Measurements from ENCODE around the gene TEX261. TPM values are rescaled to one million over a fixed set of nuclear protein-coding genes. Genes with fewer than 3 reads are reported as not detected.

TEX261 gene
- total and polyA plus RNA-seq, 2 of the 8 experiments (the other 6 are each of a cell fraction or from before 2014, with no cell fraction given): 25.2 to 30.1 TPM

- no peak overlapping the region for H4K91ac ChIP-seq (replicated peaks; ENCODE audit: insufficient read length, low read length)
- no peak overlapping the region for H4K8ac ChIP-seq (ENCODE audit: extremely low read depth, insufficient read depth, low read length)
- H3K9ac ChIP-seq (replicated peaks in 1 of 4; ENCODE audit: extremely low read depth in 1 of 4, low read depth in 3 of 4, low read length in 3 of 4): no peak overlapping the region; a peak in 1 of 7 replicates
- H3K4me3 ChIP-seq (ENCODE audit: extremely low read depth in 1 of 4, insufficient read depth in 2 of 4, low read depth in 3 of 4, low read length in 4 of 4): no peak overlapping the region
- H2AFZ ChIP-seq (ENCODE audit: low read length): no peak overlapping the region
- DNase-seq (ENCODE audit: low read depth in 1 of 2, low spot score in 2 of 2) (no peak), FAIRE-seq (no peak)
- H2BK15ac ChIP-seq (ENCODE audit: low read length): no peak overlapping the region
- no peak overlapping the region for H3K27ac ChIP-seq (ENCODE audit: low read depth, low read length)
- H3K27me3 ChIP-seq (replicated peaks in 1 of 4; ENCODE audit: control insufficient read depth in 3 of 4, extremely low read depth in 1 of 4, insufficient read depth in 3 of 4, low read length in 3 of 4): no peaks in the 10 kb centered on the region; a peak in 1 of 7 replicates
- no peak overlapping the region for H3K23ac ChIP-seq (ENCODE audit: insufficient read length)
- no peak overlapping the region for H3K4me2 ChIP-seq (ENCODE audit: insufficient read depth in 1 of 2, low read depth in 2 of 2, low read length in 2 of 2)
- H3K79me2 ChIP-seq (ENCODE audit: control insufficient read depth in 1 of 2, insufficient read depth in 2 of 2, low read length in 2 of 2): no peaks in the 10 kb centered on the region
- no peak overlapping the region for H2BK120ac ChIP-seq (replicated peaks; ENCODE audit: low read depth, low read length)
- H2AK5ac ChIP-seq (ENCODE audit: low read depth, low read length): no peak overlapping the region
- no peaks in the 10 kb centered on the region for H3K9me3 ChIP-seq (ENCODE audit: insufficient read depth in 2 of 2, low read depth in 1 of 2, low read length in 1 of 2)
- H4K20me1 ChIP-seq (replicated peaks in 1 of 2; ENCODE audit: control insufficient read depth in 1 of 2, insufficient read depth in 2 of 2, low read length in 2 of 2): no peaks in the 10 kb centered on the region
- H2BK20ac ChIP-seq (ENCODE audit: low read length): 0 out of 2 replicates have a peak overlapping the region, but pooled peaks have one; percentile 48
- H3K36me3 ChIP-seq (ENCODE audit: control insufficient read depth in 2 of 4, insufficient read depth in 4 of 4, low read length in 3 of 4): no peaks in the 10 kb centered on the region
- WGBS, 2 experiments (ENCODE audit: extremely low coverage in 1 of 2, insufficient coverage in 1 of 2, insufficient read length in 1 of 2, insufficient replicate concordance in 2 of 2, low coverage in 1 of 2, low lambda C conversion rate in 2 of 2, missing lambda C conversion rate in 1 of 2): 83% methylated on average over 5 of the region's 5 CpGs; no CpG with 5 or more reads in 1 of the 2 experiments
- POLR2A ChIA-PET (ENCODE audit: partially characterized antibody): interaction anchor here (1.4 kb wide), 1 partner anchor 61 kb away, joined by 3 read pairs; the partner anchor contains the start of gene NAGK
- no peak overlapping the region for H4K5ac ChIP-seq (ENCODE audit: insufficient read length, low read depth, low read length)
- TF ChIP-seq GTF2F1 (IDR thresholded peaks at IDR 0.05; ENCODE audit: borderline replicate concordance, low read depth, low read length) (no peak), PHF8 (conservative IDR thresholded peaks at IDR 0.05; ENCODE audit: low read depth, low read length) (no peak), EGR1 (IDR thresholded peaks at IDR 0.05; ENCODE audit: borderline replicate concordance, low read depth, low read length) (no peak), NRF1 (IDR thresholded peaks at IDR 0.05; ENCODE audit: low read depth, low read length) (no peak)
- TF ChIP-seq, protein P1, sequence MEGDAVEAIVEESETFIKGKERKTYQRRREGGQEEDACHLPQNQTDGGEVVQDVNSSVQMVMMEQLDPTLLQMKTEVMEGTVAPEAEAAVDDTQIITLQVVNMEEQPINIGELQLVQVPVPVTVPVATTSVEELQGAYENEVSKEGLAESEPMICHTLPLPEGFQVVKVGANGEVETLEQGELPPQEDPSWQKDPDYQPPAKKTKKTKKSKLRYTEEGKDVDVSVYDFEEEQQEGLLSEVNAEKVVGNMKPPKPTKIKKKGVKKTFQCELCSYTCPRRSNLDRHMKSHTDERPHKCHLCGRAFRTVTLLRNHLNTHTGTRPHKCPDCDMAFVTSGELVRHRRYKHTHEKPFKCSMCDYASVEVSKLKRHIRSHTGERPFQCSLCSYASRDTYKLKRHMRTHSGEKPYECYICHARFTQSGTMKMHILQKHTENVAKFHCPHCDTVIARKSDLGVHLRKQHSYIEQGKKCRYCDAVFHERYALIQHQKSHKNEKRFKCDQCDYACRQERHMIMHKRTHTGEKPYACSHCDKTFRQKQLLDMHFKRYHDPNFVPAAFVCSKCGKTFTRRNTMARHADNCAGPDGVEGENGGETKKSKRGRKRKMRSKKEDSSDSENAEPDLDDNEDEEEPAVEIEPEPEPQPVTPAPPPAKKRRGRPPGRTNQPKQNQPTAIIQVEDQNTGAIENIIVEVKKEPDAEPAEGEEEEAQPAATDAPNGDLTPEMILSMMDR (IDR thresholded peaks at IDR 0.05; ENCODE audit: control extremely low read depth in 1 of 3, insufficient read depth in 1 of 3, low read depth in 1 of 3, low read length in 3 of 3): peak in 2 of 3 experiments; percentile 17 to 32; a peak in 1 of 4 replicates
- TF ChIP-seq, protein P2, sequence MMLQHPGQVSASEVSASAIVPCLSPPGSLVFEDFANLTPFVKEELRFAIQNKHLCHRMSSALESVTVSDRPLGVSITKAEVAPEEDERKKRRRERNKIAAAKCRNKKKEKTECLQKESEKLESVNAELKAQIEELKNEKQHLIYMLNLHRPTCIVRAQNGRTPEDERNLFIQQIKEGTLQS (IDR thresholded peaks at IDR 0.05; ENCODE audit: insufficient read depth, low read depth, low read length): no peak
- CTCF ChIA-PET (ENCODE audit: partially characterized antibody): interaction anchor here (0.6 to 3.1 kb wide), 13 partner anchors 14 to 161 kb away, joined by 3 to 21 read pairs (median 4); partner anchors contain the start of gene NAGK
- H3K23me2 ChIP-seq (ENCODE audit: low read depth, low read length): no peaks in the 10 kb centered on the region; the same call in 1 of the 2 replicates
- H3K14ac ChIP-seq (ENCODE audit: insufficient read length): no peak overlapping the region
- H3K56ac ChIP-seq (replicated peaks; ENCODE audit: insufficient read length, low read depth, low read length): no peak overlapping the region
- no peak overlapping the region for H3K4ac ChIP-seq (replicated peaks; ENCODE audit: insufficient read length, low read depth, low read length)
- H2BK5ac ChIP-seq (ENCODE audit: low read depth, low read length): no peak overlapping the region
- H3K79me1 ChIP-seq (ENCODE audit: low read depth, low read length): no peaks in the 10 kb centered on the region
- H2BK12ac ChIP-seq (ENCODE audit: low read depth, low read length): 0 out of 2 replicates have a peak overlapping the region, but pooled peaks have one; percentile 39
- peaks cover 0 to 5% (median under 1%) of the 10 kb centered on the region in 4 experiments; a peak in 3 of 7 replicates for H3K4me1 ChIP-seq (replicated peaks in 1 of 4; ENCODE audit: control insufficient read depth in 3 of 4, insufficient read depth in 4 of 4, low read length in 3 of 4)
- H3K18ac ChIP-seq (ENCODE audit: extremely low read depth, low read length): no peak overlapping the region
These were observed 12.5 kb upstream of the TEX261 start for GRCh38 chr2:71006955-71007799.

All from H1 (cell line).